IPS DF 4.7 (cell line): Measurements from ENCODE around the gene DIP2C.
"Not testable (repeated sequence)": the region's sequence is repeated elsewhere in the genome, so short reads cannot be mapped to it uniquely, and the experiment has no call there.

ENCODE experiments used
- DNase-seq: peaks from one replicate; pipeline ENCODE4 v3.0.0-alpha.2; 2013; ENCODE audit warnings: low spot score; ENCODE audit errors: extremely low read depth

Gene DIP2C

DNA sequence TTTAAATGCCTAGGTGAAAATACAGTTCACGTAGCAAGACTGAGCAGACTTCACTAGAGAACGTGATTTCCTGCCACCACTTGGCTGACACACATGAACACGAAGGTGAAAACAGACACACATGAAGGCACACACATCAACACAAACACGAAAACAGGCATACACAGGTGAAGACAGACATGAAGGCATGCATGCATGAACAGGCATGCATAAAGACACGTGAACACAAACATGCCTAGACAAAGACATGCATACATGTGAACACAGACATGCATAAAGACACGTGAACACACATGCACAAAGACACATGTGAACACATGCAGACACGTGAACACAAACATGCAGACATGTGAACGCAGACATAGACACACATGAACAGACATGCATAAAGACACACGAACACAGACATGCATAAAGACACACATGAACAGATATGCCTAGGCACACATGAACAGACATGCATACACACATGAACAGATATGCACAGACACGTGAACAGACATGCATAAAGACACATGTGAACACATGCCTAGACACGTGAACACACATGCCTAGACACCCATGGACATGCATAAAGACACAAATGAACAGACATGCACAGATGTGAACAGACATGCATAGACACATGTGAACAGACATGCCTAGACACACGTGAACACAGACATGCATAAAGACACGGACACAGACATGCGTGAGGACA lies 311.1 kb downstream of the DIP2C start:
- DNase-seq: no peak

DNA sequence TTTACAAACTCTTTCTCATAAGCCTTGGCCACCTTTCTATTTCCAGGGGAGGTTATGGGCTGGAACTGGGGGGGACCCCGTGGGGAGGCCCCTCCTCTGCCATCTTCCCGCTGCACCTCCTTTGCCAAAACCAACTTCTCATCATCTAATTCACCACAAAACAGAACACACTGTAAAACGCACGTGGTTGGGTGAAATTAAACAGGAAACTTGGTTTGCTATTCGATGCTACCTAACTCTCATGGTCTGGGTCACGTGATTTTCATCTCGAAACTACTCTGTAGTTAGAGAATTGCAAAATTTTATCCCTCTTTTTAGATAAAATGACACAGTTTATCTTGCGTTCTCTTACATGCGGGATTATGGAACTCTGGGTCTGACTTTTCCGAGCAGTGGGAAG lies 312.2 kb downstream of the DIP2C start:
- no peak for DNase-seq

GRCh38 chr10:375815-376505 lies 313.5 kb downstream of the DIP2C start:
- DNase-seq: no peak

DNA sequence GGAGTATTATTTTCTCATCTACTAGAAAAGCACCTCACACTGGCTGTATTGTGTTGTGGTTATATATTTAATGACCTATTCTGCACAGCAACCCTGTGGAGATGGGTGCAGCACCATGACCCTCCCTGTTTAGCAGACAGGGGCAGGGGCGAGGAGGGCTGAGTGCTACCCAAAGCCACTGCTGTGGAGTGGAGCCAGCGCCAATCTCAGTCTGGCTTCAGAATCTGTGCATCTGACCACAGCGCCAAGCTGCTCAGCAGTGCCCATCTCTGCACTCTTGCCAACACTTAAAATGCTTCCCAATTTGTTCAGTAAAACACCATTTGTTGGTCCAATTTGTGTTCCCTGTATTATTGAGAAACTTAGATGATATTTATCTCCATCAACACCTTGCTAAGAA lies 315.1 kb downstream of the DIP2C start:
- DNase-seq: no peak

DNA sequence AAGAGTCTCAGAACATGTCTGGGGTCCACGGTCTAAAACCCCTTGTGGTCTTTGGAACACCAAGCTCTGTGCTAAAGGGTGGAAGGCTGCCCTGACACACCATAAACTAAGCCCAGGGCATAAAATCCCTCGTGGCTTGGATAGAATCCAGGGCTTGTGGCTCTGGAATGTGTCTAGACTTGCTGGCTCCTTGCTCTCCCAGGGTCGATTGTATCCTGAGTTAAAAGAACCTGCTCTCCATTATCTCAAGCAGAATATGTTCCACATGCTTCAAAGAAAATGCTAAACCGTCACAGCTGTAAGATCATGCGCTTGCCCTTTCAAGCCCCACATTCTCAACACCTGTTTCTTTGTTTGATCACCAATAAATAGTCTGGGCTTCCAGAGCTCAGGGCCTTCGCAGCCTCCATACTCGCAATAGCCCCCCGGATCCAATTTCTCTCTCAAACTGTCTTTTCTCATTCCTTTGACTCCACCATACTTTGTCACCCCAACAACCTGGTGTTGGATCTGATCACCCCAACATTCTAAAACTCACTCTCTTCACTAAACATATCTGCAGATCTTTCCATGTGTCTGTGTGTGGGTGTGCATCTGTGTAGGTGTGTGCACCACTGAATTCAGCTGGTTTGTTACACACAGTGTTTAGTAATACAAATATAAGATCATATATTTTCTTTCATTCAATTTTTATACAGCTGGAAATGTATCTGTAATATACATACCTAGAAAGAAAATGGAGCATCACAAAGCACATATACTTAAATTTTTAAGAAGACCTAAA lies 315.8 kb downstream of the DIP2C start:
- no peak for DNase-seq

DNA sequence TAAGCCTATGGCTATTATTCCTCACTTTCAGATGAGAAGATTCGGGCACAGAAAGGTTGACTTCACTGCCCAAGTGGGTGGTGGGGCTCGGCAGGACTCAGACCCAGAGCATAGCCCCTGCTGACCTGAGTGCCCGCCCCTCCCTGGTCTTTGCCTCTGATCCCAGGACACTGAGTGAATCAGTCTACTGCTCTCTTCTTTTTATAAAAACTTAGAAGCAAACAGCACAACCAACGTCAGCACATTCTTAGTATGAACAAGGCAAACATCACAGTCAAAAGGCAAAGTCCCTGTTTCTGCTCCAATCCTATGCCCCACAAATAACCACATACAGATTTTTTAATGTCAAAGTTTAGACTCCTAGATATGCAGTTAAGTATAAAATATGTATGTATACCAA lies 316.5 kb downstream of the DIP2C start:
- DNase-seq: no peak

GRCh38 chr10:372566-372965 lies 316.9 kb downstream of the DIP2C start:
- no peak for DNase-seq

DNA sequence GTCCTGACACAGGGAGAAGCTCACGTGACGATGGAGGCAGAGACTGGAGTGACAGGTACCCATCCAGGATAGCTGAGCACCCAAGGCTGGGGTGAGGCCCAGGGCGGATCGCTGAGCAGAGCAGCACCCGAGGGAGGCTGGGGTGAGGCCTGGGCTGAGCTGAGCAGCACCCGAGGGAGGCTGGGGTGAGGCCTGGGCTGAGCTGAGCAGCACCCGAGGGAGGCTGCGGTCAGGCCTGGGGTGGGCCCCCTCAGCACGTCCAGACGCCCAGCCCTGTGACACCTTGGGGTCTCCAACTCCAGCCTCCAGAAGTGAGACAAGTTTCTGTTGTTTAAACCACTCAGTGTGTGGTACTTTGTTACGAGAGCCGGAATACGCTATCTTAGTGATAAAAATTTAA lies 318.0 kb downstream of the DIP2C start:
- DNase-seq: no peak

- no peak for DNase-seq
These were observed 319.0 kb downstream of the DIP2C start for GRCh38 chr10:370449-370825.

DNA sequence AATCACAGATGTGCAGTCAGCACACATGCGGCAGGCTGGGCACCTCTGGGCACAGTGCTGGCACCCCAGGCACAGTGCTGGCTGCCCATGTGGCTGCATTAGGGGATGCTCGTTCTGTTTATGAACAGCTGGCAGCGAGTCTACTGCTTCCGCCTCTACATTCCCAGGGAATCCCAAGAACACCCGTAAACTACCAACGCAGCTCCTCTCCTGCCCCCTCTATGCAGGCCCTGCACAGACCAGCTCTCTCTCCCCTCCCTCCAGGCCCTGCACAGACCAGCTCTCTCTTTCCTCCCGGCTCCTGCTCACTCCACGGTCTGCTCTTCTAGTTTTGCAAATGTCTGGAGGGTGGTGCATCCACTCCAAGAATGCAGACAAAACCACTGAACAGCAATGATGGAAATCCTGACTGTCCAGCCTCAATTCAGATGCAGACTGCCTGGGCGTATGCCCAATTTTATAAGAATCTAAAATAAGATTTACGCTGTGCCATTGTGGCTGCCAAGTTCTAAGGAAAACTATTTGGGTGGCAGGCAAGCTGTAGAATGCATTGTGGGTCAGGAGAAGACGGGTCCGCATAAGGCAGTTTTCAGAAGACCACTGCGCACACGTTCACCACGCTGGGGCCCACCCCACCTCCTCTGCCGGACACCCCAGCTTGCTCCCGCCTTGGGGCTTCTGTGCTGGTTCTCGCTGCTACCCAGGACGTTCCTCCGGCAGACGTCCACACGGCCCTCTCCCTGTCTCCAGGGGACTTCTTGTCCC lies 319.6 kb downstream of the DIP2C start:
- no peak for DNase-seq

DNA sequence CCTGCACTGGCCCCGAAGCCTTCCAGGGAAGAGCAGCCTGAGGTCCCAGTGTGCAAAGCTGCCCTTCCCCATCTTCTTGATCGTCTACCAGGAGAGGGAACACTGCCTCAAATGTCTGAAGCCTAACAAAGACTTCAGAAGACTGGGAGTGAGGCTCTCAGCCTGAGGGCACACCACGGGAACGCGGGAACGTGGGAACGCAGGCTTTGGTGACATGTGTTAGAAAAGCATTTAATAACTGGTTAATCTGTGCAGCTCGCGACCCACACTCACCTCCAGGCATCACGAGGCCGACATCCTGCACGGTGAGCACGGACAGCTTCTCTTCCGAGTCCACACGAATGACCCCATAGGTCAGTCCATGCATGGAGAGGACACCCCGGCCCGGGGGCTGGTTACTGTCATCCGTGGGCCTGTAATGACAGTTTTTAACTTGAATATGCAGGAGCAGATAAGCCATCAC lies 320.2 kb downstream of the DIP2C start:
- no peak for DNase-seq

GRCh38 chr10:368579-369220 lies 320.8 kb downstream of the DIP2C start:
- no peak for DNase-seq

- not testable (repeated sequence) for DNase-seq
These were observed 321.4 kb downstream of the DIP2C start for GRCh38 chr10:368107-368506.

GRCh38 chr10:367636-368035 lies 321.8 kb downstream of the DIP2C start:
- DNase-seq: no peak

- no peak for DNase-seq
These were observed 323.3 kb downstream of the DIP2C start for GRCh38 chr10:366186-366585.

GRCh38 chr10:364267-364775 lies 325.1 kb downstream of the DIP2C start:
- DNase-seq: no peak

DNA sequence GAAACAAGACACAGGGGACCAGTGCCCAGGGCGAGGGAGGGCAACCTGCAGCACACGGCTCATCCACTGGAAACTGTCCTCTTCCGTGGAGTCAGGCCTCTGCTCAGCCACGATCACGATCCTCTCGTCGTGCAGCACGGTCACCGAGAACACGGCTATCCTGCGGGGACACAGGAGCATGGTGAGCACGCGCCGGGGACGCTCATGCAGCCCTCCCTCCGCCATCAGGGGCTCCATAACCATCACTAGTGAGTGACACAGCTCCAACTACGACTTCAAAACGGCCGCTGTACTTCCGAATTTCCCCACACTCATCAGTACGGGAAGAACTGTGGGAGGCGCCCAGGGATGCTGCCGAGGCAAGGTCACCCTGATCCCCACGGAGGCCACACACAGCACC lies 326.3 kb downstream of the DIP2C start:
- DNase-seq: no peak

DNA sequence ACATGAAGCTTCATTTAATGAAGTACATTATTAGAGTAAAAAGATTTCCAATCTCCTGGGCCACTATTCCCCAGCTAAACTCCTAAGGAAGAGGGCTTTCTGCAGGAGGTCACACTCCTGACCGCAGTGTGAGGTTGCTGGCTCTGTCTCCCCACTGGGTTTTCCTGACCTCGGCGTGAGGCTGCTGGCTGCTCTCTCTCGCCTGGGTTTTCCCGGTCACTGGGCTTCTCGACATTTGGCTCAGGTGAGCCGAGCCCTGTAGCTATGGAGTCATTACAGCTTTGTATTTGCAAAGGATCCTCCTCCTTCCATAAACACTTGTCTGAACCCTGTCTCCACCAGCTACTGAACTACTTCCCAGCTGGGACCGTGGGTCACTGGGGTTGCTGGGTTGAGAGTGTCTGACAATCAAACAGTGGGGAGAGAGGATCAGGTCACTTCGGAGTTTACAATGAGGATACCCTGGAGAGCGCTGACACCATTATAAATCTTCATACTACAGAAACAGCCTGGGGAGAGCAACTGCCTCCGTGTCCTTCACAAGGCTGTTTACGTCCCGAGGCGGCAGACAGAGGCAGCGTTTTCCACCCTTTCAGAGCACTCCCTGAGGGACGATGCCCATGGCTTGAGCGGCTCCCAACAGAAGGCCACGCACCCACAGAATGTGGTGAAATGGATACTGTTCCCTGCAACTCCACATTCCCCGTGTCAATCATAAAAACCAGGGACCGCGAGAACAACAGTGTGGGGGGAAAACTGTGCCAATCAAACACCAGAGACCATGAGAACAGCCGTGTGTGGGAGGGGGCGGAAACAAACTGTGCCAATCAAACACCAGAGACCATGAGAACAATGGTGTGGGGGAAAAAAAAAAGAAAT lies 328.0 kb downstream of the DIP2C start:
- no peak for DNase-seq

DNA sequence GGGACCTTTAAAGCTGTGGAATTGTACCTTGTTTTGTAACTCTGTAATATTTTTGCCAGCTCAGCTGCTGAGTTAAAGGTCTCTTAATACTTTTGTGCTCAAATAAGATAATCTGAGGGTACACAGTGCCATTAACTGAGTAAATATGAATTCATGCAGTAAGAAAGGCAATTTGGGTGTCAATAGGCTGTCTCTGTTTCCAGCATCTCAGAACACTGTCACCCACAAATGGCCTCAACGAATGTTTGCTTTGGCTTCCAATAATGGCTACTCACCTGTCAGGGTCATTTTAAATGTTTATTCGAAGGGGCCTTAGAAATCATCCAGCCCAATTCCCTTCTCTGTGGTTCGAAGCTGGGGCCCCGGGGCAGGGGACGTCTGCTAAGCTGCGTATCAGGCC lies 328.8 kb downstream of the DIP2C start:
- no peak for DNase-seq

GRCh38 chr10:359762-360161 lies 329.7 kb downstream of the DIP2C start:
- DNase-seq: no peak
